HepG2 (cell line): ENCODE data around the gene KHNYN. TPM values are rescaled to one million over a fixed set of nuclear protein-coding genes. Genes with fewer than 3 reads are reported as not detected.

Source experiments
- ATAC-seq: fragments of 200-7000 bp; cut with Tn5 transposase; 3 replicates; pipeline ENCODE4 v1.9.1; 2020; ENCODE audit warnings: mild to moderate bottlenecking, moderate library complexity
- BruUV-seq: library from RNA; stranded (reverse); fragments of 400-500 nt; replicated peaks from 2 replicates; lab custom pipeline; 2021; lab: Mats Ljungman, UMichigan
- CTCF ChIA-PET: fragments of 300-600 bp; formaldehyde crosslinking; extraction: SDS; loops from one replicate; lab custom pipeline; 2021; ENCODE audit warnings: low total read pairs, inconsistent platforms, low intra/inter-chr PET ratio; lab: Yijun Ruan, JAX
- POLR2A ChIA-PET: fragments of 350-600 bp; sonication (Branson Sonifier 250); formaldehyde crosslinking; loops from one replicate; lab custom pipeline; 2020; ENCODE audit warnings: antibody characterized with exemption, inconsistent platforms; lab: Yijun Ruan, JAX
- DNase-seq: peaks from one replicate; pipeline ENCODE4 v3.0.0-alpha.2; 2015; ENCODE audit warnings: low spot score
- FAIRE-seq: peaks from 3 replicates; lab custom pipeline; 2011; peaks lifted over from hg19 to GRCh38; lab: Jason Lieb, UNC
- H2AFZ ChIP-seq: one replicate; pipeline ENCODE4 v1.6.1; 2011; ENCODE audit warnings: low read length, inconsistent platforms
- H3K27ac ChIP-seq: fragments of 300-600 bp; 3 replicates; pipeline ENCODE4 v1.8.0; 2011; ENCODE audit warnings: mixed run types, mild to moderate bottlenecking, mixed read lengths, low read length, inconsistent platforms; ENCODE audit not compliant: insufficient read depth; ENCODE audit errors: extremely low read length
- H3K27me3 ChIP-seq, 2 experiments: fragments of 200-600 bp in 1 of 2; 2 replicates in 1 of 2; 3 replicates in 1 of 2; pipeline versions ENCODE4 v1.6.0 to v1.8.0; 2011; ENCODE audit warnings: low read length in 2 of 2, mild to moderate bottlenecking in 2 of 2, moderate library complexity in 2 of 2, inconsistent platforms in 1 of 2; ENCODE audit not compliant: insufficient read depth in 2 of 2, control insufficient read depth in 1 of 2
- H3K36me3 ChIP-seq, 2 experiments: fragments of 200-600 bp in 1 of 2; replicated peaks in 1 of 2; 2 replicates in 1 of 2; 3 replicates in 1 of 2; pipeline versions ENCODE4 v1.5.1 to v1.8.0; 2011; ENCODE audit warnings: low read length in 2 of 2, inconsistent platforms in 1 of 2; ENCODE audit not compliant: insufficient read depth in 2 of 2, control insufficient read depth in 1 of 2
- H3K4me1 ChIP-seq: 2 replicates; pipeline ENCODE4 v1.5.1; 2012; ENCODE audit warnings: low read length, inconsistent platforms; ENCODE audit not compliant: insufficient read depth
- H3K4me2 ChIP-seq: 2 replicates; pipeline ENCODE4 v1.6.0; 2011; ENCODE audit warnings: low read depth, low read length, inconsistent platforms
- H3K4me3 ChIP-seq, 3 experiments: fragments of 200-600 bp in 1 of 3; sonication (generic), shearing (Covaris generic) in 1 of 3; replicated peaks in 1 of 3; 2 replicates each; pipeline ENCODE4 v1.5.1; 2011 to 2016; ENCODE audit warnings: low read length in 3 of 3, inconsistent platforms in 2 of 3, low read depth in 2 of 3, mild to moderate bottlenecking in 2 of 3, control low read depth in 1 of 3, mixed read lengths in 1 of 3; ENCODE audit not compliant: insufficient read depth in 1 of 3
- H3K79me2 ChIP-seq: one replicate; pipeline ENCODE4 v1.6.1; 2011; ENCODE audit warnings: low read length, inconsistent platforms; ENCODE audit not compliant: insufficient read depth
- H3K9ac ChIP-seq: 2 replicates; pipeline ENCODE4 v1.6.0; 2011; ENCODE audit warnings: mild to moderate bottlenecking, low read depth, low read length, inconsistent platforms; ENCODE audit not compliant: insufficient read depth
- H3K9me3 ChIP-seq: 2 replicates; pipeline ENCODE4 v1.5.1; 2012; ENCODE audit warnings: mild to moderate bottlenecking, low read length
- H4K20me1 ChIP-seq: 2 replicates; pipeline ENCODE4 v1.6.0; 2011; ENCODE audit warnings: inconsistent platforms, mild to moderate bottlenecking, low read length, moderate library complexity; ENCODE audit not compliant: insufficient read depth
- ATF1 ChIP-seq: IDR thresholded peaks from 2 replicates; pipeline ENCODE4 v1.6.1; 2016; ENCODE audit warnings: mild to moderate bottlenecking, control low read depth
- BATF2 ChIP-seq: sonication (generic); formaldehyde crosslinking; IDR thresholded peaks from 2 replicates; pipeline ENCODE4 v1.8.0; 2022; ENCODE audit warnings: mild to moderate bottlenecking, missing genetic modification reagents, moderate library complexity
- FOXP1 ChIP-seq, 2 experiments: fragments of 450-650 bp in 1 of 2; IDR thresholded peaks; 2 replicates each; pipeline ENCODE4 v1.6.1; 2017 to 2018; ENCODE audit warnings: antibody characterized with exemption in 1 of 2
- IRF2 ChIP-seq: IDR thresholded peaks from 2 replicates; pipeline ENCODE4 v1.6.1; 2018; ENCODE audit warnings: missing genetic modification reagents, missing compliant biosample characterization
- JDP2 ChIP-seq: sonication (generic); formaldehyde crosslinking; IDR thresholded peaks from 2 replicates; pipeline ENCODE4 v1.8.1; 2022; ENCODE audit warnings: missing genetic modification reagents, borderline replicate concordance
- NFIB ChIP-seq: sonication (generic); formaldehyde crosslinking; IDR thresholded peaks from 2 replicates; pipeline ENCODE4 v1.9.0; 2021; ENCODE audit warnings: missing genetic modification reagents, mild to moderate bottlenecking, borderline replicate concordance
- NFRKB ChIP-seq: fragments of 450-650 bp; IDR thresholded peaks from 2 replicates; pipeline ENCODE4 v1.6.1; 2017
- NONO ChIP-seq, 2 experiments: fragments of 450-650 bp in 1 of 2; sonication (generic) in 1 of 2; formaldehyde crosslinking in 1 of 2; IDR thresholded peaks in 1 of 2; conservative IDR thresholded peaks in 1 of 2; 2 replicates each; pipeline versions ENCODE4 v1.6.1 to v1.8.0; 2017 to 2022; ENCODE audit warnings: mild to moderate bottlenecking in 1 of 2, missing genetic modification reagents in 1 of 2, moderate library complexity in 1 of 2
- PHF21A ChIP-seq: sonication (generic); formaldehyde crosslinking; IDR thresholded peaks from 2 replicates; pipeline ENCODE4 v1.5.0; 2020; ENCODE audit warnings: mild to moderate bottlenecking, missing genetic modification reagents
- POLR2A ChIP-seq, 2 experiments: IDR thresholded peaks; 2 replicates each; pipeline ENCODE4 v1.6.1; 2011; ENCODE audit warnings: low read depth in 2 of 2, low read length in 2 of 2, mild to moderate bottlenecking in 1 of 2, moderate library complexity in 1 of 2; ENCODE audit not compliant: insufficient read depth in 1 of 2
- POLR2AphosphoS2 ChIP-seq: IDR thresholded peaks from 2 replicates; pipeline ENCODE4 v1.6.1; 2011; ENCODE audit warnings: low read depth, low read length, improper control_type of control experiment
- POLR2AphosphoS5 ChIP-seq: IDR thresholded peaks from 2 replicates; pipeline ENCODE4 v1.6.1; 2012; ENCODE audit warnings: low read depth, low read length
- POLR2G ChIP-seq: fragments of 200-400 bp; formaldehyde crosslinking; IDR thresholded peaks from 2 replicates; pipeline ENCODE4 v1.6.1; 2018; ENCODE audit warnings: mild to moderate bottlenecking, low read depth, low read length, moderate library complexity
- RBFOX2 ChIP-seq: fragments of 200-400 bp; formaldehyde crosslinking; IDR thresholded peaks from 2 replicates; pipeline ENCODE4 v1.6.1; 2017; ENCODE audit warnings: low read depth, mild to moderate bottlenecking, low read length
- RFX3 ChIP-seq: IDR thresholded peaks from 2 replicates; pipeline ENCODE4 v1.6.1; 2016; ENCODE audit warnings: missing biosample characterization, missing genetic modification reagents
- ZNF282 ChIP-seq: fragments of 450-650 bp; IDR thresholded peaks from 2 replicates; pipeline ENCODE4 v1.6.1; 2018; ENCODE audit not compliant: partially characterized antibody
- ZNF432 ChIP-seq: sonication (generic); formaldehyde crosslinking; IDR thresholded peaks from 2 replicates; pipeline ENCODE4 v1.5.0; 2020; ENCODE audit warnings: missing genetic modification reagents, mild to moderate bottlenecking, borderline replicate concordance
- ZNF737 ChIP-seq: sonication (generic); formaldehyde crosslinking; IDR thresholded peaks from 2 replicates; pipeline ENCODE4 v1.5.0; 2020; ENCODE audit warnings: missing genetic modification reagents, mild to moderate bottlenecking, borderline replicate concordance
- WGBS: methylation state at CpG from one replicate; pipeline ENCODE4 v1.1.6; 2017; ENCODE audit warnings: low lambda C conversion rate; 5-methylcytosine and 5-hydroxymethylcytosine counted together
- in situ Hi-C: cut with HindIII; loops from 2 replicates; pipeline ENCODE4 v1.10.0; 2017; ENCODE audit warnings: low pct_unique_long_range_greater_than_20kb; ENCODE audit not compliant: extremely low pct_ligation_motif_present
- intact Hi-C: fragments of 100-400 bp; cut with micrococcal nuclease; formaldehyde crosslinking; loops from one replicate; pipeline ENCODE4 v1.10.0; 2022; ENCODE audit not compliant: unreplicated experiment
- polyA plus RNA-seq, 8 experiments: library from polyadenylated mRNA; depleted of rRNA in 3 of 8; stranded (reverse) in 7 of 8; unstranded in 1 of 8; fragments of >200 nt; fragmentation: Illumina TruSeq in 4 of 8; extraction: Trizol in 4 of 8; gene quantifications; 2 replicates each; pipeline versions ENCODE4 v1.2.1 to v1.2.3, GENCODE V29; 2011 to 2016; ENCODE audit warnings: low read depth in 4 of 8, missing spikeins in 1 of 8, mixed read lengths in 1 of 8; ENCODE audit not compliant: insufficient read depth in 1 of 8
- total RNA-seq, 5 experiments: library from RNA; depleted of rRNA; stranded (reverse); fragments of >200 nt; fragmentation: Illumina TruSeq; extraction: Trizol; gene quantifications; 2 replicates each; pipeline ENCODE4 v1.2.3, GENCODE V29; 2016; ENCODE audit warnings: low read depth in 1 of 5
- TF ChIP-seq, protein P1 (sequence below): sonication (generic); formaldehyde crosslinking; IDR thresholded peaks from 2 replicates; pipeline ENCODE4 v1.5.0; 2020; ENCODE audit warnings: mild to moderate bottlenecking, low read depth, missing genetic modification reagents, borderline replicate concordance

The KHNYN gene
- total and polyA plus RNA-seq, 2 of the 13 experiments (the other 11 are each of a cell fraction or from before 2014, with no cell fraction given), result 52.8 to 75.7 TPM

GRCh38 chr14:24435192-24435810 is 5.5 kb downstream of the KHNYN start:
- no peak overlapping the region for H3K4me2 ChIP-seq
- H3K9ac ChIP-seq, result no peak overlapping the region
- H3K4me3 ChIP-seq, result no peak overlapping the region
- H3K4me1 ChIP-seq, result peaks cover 23% of the 10 kb centered on the region
- DNase-seq (no peak), ATAC-seq (no peak), FAIRE-seq (no peak)
- peaks cover 16% of the 10 kb centered on the region for H4K20me1 ChIP-seq
- H3K27ac ChIP-seq, result no peak overlapping the region
- H3K27me3 ChIP-seq, result no peaks in the 10 kb centered on the region; a peak in 1 of 5 replicates
- H3K36me3 ChIP-seq, result peaks cover 51 to 65% of the 10 kb centered on the region in 2 experiments
- WGBS, result 94% methylated on average over 2 of the region's 2 CpGs
- no peaks in the 10 kb centered on the region for H3K9me3 ChIP-seq
- intact Hi-C loops, result loop anchor here (10.0 kb wide), 1 partner anchor 850 kb away; no protein-coding TSS in a partner anchor
- CTCF ChIA-PET, result interaction anchor here (2.0 to 11.8 kb wide), 3 partner anchors 71 to 103 kb away, joined by 5 to 295 read pairs (median 235); partner anchors contain the start of genes ADCY4 and NFATC4
- POLR2A ChIA-PET, result interaction anchor here (1.8 to 4.1 kb wide), 6 partner anchors 8 to 164 kb away, joined by 6 to 39 read pairs (median 16); partner anchors contain the start of genes CIDEB and RABGGTA
- in situ Hi-C loops, result loop anchor here (10.0 kb wide), 1 partner anchor 190 kb away; the partner anchor contains the start of gene TINF2
- peaks cover 5% of the 10 kb centered on the region for H3K79me2 ChIP-seq
- no peak overlapping the region for H2AFZ ChIP-seq
- no TSS peak for BruUV-seq
- peak; percentile 76 for TF ChIP-seq ZNF282
- no peak for TF ChIP-seq PHF21A (CRISPR knock-in tag)
- TF ChIP-seq ZNF432 (CRISPR knock-in tag), result no peak
- TF ChIP-seq FOXP1 (IDR thresholded peaks at IDR 0.05), result 0 out of 2 replicates have a peak, but pooled peaks have one; percentile 15
- TF ChIP-seq FOXP1 (CRISPR knock-in tag; IDR thresholded peaks at IDR 0.05), result no peak
- no peak for TF ChIP-seq RFX3 (CRISPR knock-in tag)
- TF ChIP-seq BATF2 (CRISPR knock-in tag), result 0 out of 2 replicates have a peak, but pooled peaks have one; percentile 14
- TF ChIP-seq, protein P1, sequence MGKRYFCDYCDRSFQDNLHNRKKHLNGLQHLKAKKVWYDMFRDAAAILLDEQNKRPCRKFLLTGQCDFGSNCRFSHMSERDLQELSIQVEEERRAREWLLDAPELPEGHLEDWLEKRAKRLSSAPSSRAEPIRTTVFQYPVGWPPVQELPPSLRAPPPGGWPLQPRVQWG (CRISPR knock-in tag), result 0 out of 2 replicates have a peak, but pooled peaks have one; percentile 46
- TF ChIP-seq IRF2 (CRISPR knock-in tag), result no peak
- TF ChIP-seq JDP2, result no peak
- no peak for TF ChIP-seq POLR2AphosphoS2
- no peak for TF ChIP-seq RBFOX2
- TF ChIP-seq ZNF737 (CRISPR knock-in tag), result 0 out of 2 replicates have a peak, but pooled peaks have one; percentile 22
- TF ChIP-seq ATF1 (CRISPR knock-in tag), result no peak
- TF ChIP-seq NFIB (CRISPR knock-in tag), result peak; percentile 88; the same call in 1 of the 2 replicates
- peak; percentile 57; the same call in 1 of the 2 replicates for TF ChIP-seq NONO (IDR thresholded peaks at IDR 0.05)
- no peak for TF ChIP-seq NONO (CRISPR knock-in tag; conservative IDR thresholded peaks at IDR 0.05)
- TF ChIP-seq POLR2G, result peak; percentile 48; the same call in 1 of the 2 replicates
- 0 out of 2 replicates have a peak, but pooled peaks have one; percentile 21 for TF ChIP-seq NFRKB
- peak; percentile 58; the same call in 1 of the 2 replicates for TF ChIP-seq POLR2AphosphoS5
- TF ChIP-seq POLR2A (IDR thresholded peaks at IDR 0.05; ENCODE audit: insufficient read depth in 1 of 2, low read depth in 2 of 2, low read length in 2 of 2), result 0 out of 4 replicates have a peak, but pooled peaks of 1 of the 2 experiments have one; percentile 15
